Mesenteric fat pad (tissue), 1 donor: ENCODE results near the gene HOXA4. TPM values are rescaled to one million over a fixed set of nuclear protein-coding genes. Genes with fewer than 3 reads are reported as not detected.

ENCODE experiments used
- DNase-seq: peaks from one replicate; pipeline ENCODE4 v3.0.0-alpha.2; 2020; ENCODE audit warnings: low spot score
- total RNA-seq: library from RNA; stranded (reverse); fragmentation: NEBNext Ultra II Directional; extraction: Animal tissue kit (Norgen Biotek cat#: 25700); gene quantifications from one replicate; pipeline ENCODE4 v1.2.1, GENCODE V29; 2021
- donor health status: DM: yes; HTN: yes; CAD: no.

Gene HOXA4
- total RNA-seq, 1 donor from 2014 or later: 4.0 TPM

GRCh38 chr7:27138472-27138871, 7.9 kb upstream of the HOXA4 start:
- DNase-seq: no peak

- no peak for DNase-seq
These were observed 7.2 kb upstream of the HOXA4 start for GRCh38 chr7:27137640-27138315.

- DNase-seq: no peak
These were observed 3.8 kb upstream of the HOXA4 start for GRCh38 chr7:27134392-27134791.

GRCh38 chr7:27133409-27134231, 3.1 kb upstream of the HOXA4 start:
- no peak for DNase-seq

GRCh38 chr7:27132978-27133377, 2.4 kb upstream of the HOXA4 start:
- no peak for DNase-seq

GRCh38 chr7:27132214-27132613, 1.7 kb upstream of the HOXA4 start:
- no peak for DNase-seq

DNA sequence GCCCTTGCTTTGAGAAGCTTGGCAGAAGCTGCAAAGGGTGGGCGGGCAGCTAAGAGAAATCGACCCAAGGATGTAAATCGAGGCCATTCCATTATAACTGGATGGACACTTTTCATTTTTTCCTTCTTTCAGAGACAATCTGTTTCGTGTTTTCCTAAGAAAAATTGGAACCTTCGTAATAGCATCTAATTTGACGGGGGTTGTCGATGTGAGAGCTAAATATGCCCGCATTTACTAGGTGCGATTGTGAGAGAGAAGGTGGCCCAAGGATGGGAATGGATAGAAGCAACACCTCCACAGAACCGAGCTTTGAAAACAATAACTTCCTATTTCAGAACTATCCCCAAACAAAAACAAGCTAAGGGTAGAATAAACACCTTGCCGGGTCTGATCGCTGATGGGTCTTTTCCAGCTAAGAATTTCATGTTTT, 848 bp upstream of the HOXA4 start:
- DNase-seq: no peak

DNA sequence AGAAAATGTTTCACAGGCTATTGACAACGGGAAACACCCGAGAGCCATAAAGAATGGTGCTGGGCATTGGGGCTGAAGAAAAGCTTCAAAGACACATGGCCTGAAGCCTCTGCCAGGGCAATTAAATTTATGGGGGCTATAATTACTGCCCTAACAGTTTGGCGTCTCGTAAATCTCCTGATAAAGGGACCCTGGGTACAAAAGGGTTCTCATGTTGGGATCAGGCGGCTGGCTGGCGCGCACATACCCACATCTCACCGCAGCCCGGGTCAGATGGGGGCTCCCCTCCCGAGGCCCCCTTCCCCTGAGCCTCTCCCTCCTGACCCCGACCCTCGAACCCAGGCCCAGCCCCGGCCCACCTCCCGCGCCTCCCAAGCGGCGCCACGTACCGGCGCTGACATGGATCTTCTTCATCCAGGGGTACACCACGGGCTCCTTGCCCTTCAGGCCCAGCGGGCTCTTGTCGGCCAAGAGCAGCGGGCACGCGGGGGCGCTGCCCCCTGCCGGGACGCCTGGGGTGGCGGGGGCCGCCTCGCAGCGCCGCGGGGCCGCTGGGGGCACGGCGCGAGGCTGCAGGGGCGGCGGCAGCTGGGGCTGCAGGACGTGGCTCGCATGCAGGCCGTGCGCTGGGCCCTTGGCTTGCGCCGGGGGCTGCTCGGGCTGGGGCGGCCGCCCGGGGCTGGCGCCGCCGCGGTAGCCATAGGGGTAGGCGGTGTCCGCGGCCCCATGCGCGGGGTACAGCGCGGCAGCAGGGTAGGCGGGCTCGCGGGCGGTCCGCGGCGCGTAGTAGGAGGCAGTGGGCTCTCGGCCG, 623 bp downstream of the HOXA4 start:
- no peak for DNase-seq

DNA sequence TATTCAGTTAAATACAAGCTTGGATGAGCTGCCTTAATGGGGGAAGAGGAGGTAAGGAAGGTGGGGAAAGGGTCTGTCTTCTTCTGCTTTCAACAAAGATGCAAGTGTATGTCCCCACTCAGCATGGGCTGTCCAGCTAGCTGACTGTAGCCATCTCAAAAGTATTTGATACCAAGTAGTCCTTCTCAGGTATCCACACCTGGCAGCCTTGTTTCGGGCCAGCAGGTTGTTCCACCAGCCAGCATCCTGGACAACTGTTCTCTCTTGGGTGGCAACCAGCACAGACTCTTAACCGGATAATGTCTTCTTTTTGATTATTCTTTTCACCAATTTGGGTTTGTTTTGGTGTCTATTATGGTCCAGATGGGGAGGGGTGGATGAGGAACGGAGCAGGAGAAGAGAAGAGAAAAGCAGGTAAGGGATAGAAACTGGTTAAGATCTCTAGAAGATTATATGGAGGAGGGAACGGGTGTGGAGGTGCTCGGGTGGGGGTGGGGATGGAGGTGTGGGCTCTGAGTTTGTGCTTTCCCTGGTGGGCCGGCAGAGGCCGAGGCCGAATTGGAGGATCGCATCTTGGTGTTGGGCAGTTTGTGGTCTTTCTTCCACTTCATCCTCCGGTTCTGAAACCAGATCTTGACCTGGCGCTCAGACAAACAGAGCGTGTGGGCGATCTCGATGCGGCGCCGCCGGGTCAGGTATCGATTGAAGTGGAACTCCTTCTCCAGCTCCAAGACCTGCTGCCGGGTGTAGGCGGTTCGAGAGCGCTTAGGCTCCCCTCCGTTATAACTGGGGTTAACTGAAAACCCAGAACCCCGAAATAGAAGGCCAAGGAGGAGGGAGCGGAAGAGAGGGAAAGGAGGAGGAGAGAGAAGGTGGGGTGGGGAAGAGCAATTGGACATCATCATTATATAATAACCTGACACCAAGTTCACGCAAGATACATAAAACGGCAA, 1.5 kb downstream of the HOXA4 start:
- no peak for DNase-seq

DNA sequence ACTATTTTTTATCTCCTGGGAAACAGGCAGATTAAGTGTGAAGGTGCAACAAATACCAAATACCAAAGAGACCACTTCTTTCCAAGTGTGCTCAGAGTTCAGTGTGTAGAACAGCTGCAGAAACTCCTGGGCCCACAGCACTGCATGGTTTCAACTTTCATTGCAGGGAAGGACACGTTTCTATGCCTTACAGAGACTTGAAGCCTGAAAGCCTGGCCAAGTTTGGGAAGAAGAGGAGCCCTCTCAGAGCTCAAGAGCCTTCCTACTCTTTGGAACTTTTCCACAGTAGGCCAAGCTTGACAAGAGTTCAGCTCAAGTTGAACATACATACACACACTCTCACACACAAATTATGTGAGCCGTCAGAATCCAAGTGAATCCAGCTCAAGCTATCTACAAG, 2.5 kb downstream of the HOXA4 start:
- DNase-seq: no peak

DNA sequence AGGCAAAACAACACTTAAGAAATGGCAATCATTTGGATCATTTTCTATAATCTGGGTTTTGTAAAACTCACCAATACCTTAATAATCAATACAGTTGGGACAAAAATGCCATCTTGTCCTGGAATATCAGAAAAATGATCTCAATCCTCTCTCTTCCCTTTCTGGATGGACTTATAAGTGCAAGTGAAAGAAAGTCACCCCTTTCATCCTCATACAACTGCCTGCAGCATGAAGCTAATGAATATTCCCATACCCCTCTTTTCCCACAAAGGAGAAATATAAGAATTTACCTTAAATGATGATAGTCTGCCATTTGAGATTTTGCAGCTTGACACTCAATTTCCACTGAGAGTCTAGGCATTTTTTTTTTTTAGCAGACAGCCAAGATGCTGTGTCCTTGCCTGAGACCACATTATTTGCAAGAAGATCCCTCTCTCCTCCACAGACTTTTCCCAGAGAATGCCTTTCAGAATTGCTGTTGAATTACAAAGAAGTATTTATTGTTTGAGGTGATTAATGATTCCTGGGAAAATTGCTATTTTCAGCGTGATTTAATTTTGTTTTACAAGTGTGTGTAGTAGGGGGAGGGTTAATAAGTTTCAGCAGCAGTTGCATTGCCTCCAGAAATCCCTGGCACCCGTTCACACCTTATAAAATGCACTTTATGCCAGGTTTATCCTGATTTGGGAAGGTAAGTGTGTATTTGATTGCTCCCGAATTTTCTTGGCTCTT, 3.8 kb downstream of the HOXA4 start:
- DNase-seq: no peak

- DNase-seq: no peak
These were observed 4.6 kb downstream of the HOXA4 start for GRCh38 chr7:27125986-27126394.

- DNase-seq: no peak
These were observed 5.5 kb downstream of the HOXA4 start for GRCh38 chr7:27124902-27125689.

- DNase-seq: no peak
These were observed 6.3 kb downstream of the HOXA4 start for GRCh38 chr7:27124096-27124901.

DNA sequence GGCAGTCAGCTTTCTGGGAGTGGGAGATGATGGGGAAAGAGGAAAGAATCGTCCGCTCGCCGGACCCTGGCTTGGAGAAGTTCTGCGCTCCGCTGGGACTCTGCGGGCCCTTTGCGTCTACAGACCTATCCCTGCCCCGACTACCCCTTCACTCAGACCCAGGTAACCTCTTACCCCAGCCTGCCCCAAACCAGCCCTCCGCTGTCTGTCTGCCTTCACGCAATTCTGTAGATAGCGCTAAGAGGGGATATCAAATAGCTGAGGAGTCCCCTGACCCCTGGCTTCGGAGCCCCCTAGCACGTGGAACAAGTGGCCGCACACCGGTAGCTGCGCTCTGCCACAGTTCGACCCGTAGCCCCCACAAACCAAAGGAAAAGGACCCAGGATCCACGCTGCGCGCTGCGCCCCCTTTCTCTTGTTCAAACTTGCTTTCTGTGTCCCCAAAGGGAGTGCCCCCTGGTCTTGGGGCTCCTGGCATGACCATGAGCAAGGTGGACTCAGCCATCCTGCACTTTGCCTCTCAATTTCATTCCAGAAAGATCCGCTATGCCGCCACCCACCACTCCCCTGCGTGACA, 7.0 kb downstream of the HOXA4 start:
- DNase-seq: no peak

DNA sequence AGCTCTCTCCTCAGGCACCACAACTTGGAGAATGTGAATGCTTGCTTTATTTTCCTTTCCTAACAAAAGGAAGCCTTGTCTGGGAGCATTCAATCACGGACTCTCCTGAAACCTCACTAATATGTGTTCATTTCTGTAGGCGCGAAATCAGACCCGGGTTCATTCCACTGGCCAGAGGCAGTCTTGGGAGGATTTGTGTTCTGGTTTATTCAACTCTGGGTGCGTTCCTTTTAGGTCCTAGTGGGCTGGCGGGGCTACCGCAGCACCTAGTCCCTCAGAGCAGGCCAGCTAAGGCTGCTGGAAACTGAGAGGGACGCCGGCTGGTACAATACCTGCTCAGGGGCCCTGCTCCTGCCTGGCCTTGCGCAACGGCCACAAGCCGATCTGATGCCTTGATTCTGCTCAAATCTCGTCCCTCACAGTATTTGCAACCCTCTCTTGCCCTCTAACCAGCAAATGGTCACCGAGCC, 7.5 kb downstream of the HOXA4 start:
- no peak for DNase-seq

DNA sequence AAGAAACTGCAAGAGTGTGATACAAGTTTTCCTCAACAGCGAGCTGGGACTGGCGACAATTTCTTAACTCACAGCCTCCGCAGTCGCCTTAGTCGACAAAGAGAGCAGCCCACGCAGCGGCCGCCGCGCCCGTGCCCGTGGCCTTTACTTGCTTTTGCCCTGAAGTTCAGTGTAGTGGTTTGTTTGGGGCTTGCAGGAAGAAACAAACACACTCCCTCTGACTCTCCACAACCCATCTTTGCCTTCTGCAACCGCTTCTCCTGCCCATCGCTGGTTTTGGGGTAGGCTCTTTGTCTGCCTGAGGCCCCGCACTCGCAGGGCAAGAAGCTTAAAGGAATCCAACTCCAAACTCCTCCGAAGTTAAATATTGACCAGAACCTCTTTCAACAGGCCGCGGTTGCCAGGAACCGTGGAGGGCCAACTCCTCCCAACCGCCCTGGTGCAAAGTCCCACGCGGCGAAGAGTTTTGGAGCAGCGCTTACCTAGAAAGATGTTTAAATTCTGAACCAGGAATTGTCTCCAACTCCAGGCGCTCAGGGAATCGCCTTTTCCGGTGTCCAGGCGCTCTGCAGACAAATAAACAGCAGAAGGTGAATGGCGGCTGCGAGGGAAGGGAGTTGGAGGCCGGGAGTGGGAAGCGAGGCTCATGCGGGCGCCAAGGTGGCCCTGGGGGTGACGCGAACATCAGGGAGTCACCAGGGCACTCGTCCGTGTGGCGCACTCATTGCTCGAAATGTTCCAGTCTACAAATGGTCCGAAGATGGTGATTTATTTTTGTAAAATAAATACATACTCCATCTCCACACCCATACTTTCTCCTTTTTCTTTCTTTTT, 8.3 kb downstream of the HOXA4 start:
- no peak for DNase-seq
